Activated CD4-positive, alpha-beta memory T cell treated with anti-CD3 and anti-CD28 coated beads for 36 hours (primary cell): ENCODE measurements around the gene ADH6. TPM values are rescaled to one million over a fixed set of nuclear protein-coding genes. Genes with fewer than 3 reads are reported as not detected.

Experiments used
- total RNA-seq, 2 experiments: library from RNA; stranded (reverse); gene quantifications; one replicate each; pipeline ENCODE4 v1.2.3, GENCODE V29; 2021

ADH6 gene
- total RNA-seq, 2 experiments from 2014 or later, result not detected

Other genes with a start within 250 kb of the ADH6 start
- gene METAP1, start 223.5 kb downstream of the ADH6 start, total RNA-seq, result 10 to 100 TPM; 60.7 to 61.1 TPM
- 100 to 1,000 TPM; 112 to 119 TPM for gene ADH5, start 130.5 kb downstream of the ADH6 start, total RNA-seq
- gene ADH4, start 74.9 kb downstream of the ADH6 start, total RNA-seq, result not detected
- gene ADH1A, start 71.7 kb upstream of the ADH6 start, total RNA-seq, result not detected
- gene ADH1B, start 102.2 kb upstream of the ADH6 start, total RNA-seq, result not detected
- not detected for gene ADH1C, start 133.5 kb upstream of the ADH6 start, total RNA-seq
- not detected for gene ADH7, start 216.1 kb upstream of the ADH6 start, total RNA-seq